CD4-positive, alpha-beta T cell treated with Interleukin-17A for 4 hours (primary cell): ENCODE results near the gene CD248.
A peak's percentile ranks its signal among the peaks of the same experiment; 100 is the strongest.
"Not testable (repeated sequence)": the region's sequence is repeated elsewhere in the genome, so short reads cannot be mapped to it uniquely, and the experiment has no call there.

Experiments used
- DNase-seq: peaks from one replicate; pipeline ENCODE4 v3.0.0-alpha.2; 2020; ENCODE audit warnings: mixed read lengths

The CD248 gene

GRCh38 chr11:66287211-66287888 lies 29.5 kb downstream of the CD248 start:
- DNase-seq = no peak

- DNase-seq = no peak
Measured at GRCh38 chr11:66286699-66287098, 30.1 kb downstream of the CD248 start.

GRCh38 chr11:66285250-66285947 lies 31.4 kb downstream of the CD248 start:
- no peak for DNase-seq

GRCh38 chr11:66284526-66285078 lies 32.2 kb downstream of the CD248 start:
- DNase-seq = no peak

GRCh38 chr11:66283461-66284105 lies 33.3 kb downstream of the CD248 start:
- no peak for DNase-seq

GRCh38 chr11:66282468-66283455 lies 34.1 kb downstream of the CD248 start:
- peak; percentile 100 for DNase-seq

GRCh38 chr11:66281776-66282467 lies 34.9 kb downstream of the CD248 start:
- DNase-seq = no peak

GRCh38 chr11:66281001-66281400 lies 35.8 kb downstream of the CD248 start:
- DNase-seq = no peak

GRCh38 chr11:66280428-66280827 lies 36.4 kb downstream of the CD248 start:
- DNase-seq = no peak

- no peak for DNase-seq
Measured at GRCh38 chr11:66279092-66279734, 37.6 kb downstream of the CD248 start.

GRCh38 chr11:66278363-66279091 lies 38.3 kb downstream of the CD248 start:
- DNase-seq = no peak

GRCh38 chr11:66277471-66278362 lies 39.1 kb downstream of the CD248 start, which contains the start of gene CNIH2:
Gene CNIH2, plus strand, starts transcription at chr11:66278175. Its CDS starts 282 bp downstream, at chr11:66278457.
- DNase-seq = peak; percentile 73

GRCh38 chr11:66277064-66277463 lies 39.8 kb downstream of the CD248 start:
- not testable (repeated sequence) for DNase-seq

GRCh38 chr11:66276619-66277018 lies 40.2 kb downstream of the CD248 start:
- not testable (repeated sequence) for DNase-seq

- no peak for DNase-seq
Measured at GRCh38 chr11:66275984-66276612, 40.7 kb downstream of the CD248 start.

GRCh38 chr11:66275396-66275795 lies 41.4 kb downstream of the CD248 start:
- DNase-seq = no peak

- no peak for DNase-seq
Measured at GRCh38 chr11:66274219-66274618, 42.6 kb downstream of the CD248 start.

- no peak for DNase-seq
Measured at GRCh38 chr11:66272596-66272995, 44.2 kb downstream of the CD248 start.

GRCh38 chr11:66271816-66272215 lies 45.0 kb downstream of the CD248 start:
- no peak for DNase-seq
